Thyroid gland (tissue), 4 donors: ENCODE data around the gene PGM3.

ENCODE experiments used
- CTCF ChIP-seq, 6 experiments: fragments of 200-600 bp in 3 of 6; fragments of 450-650 bp in 3 of 6; sonication (generic) in 3 of 6; IDR thresholded peaks; one replicate each; pipeline ENCODE4 v1.5.1; 2016 to 2019; ENCODE audit warnings: antibody characterized with exemption in 6 of 6, mild to moderate bottlenecking in 2 of 6, inconsistent platforms in 1 of 6, moderate library complexity in 1 of 6
- POLR2A ChIP-seq, 2 donors: fragments of 450-650 bp; IDR thresholded peaks; one replicate each; pipeline ENCODE4 v1.6.1; 2017; ENCODE audit warnings: antibody characterized with exemption in 2 of 2, mild to moderate bottlenecking in 2 of 2, moderate library complexity in 1 of 2

- TF ChIP-seq POLR2A (IDR thresholded peaks at IDR 0.05) (no peak), CTCF (IDR thresholded peaks at IDR 0.05) (no peak)
Observed at GRCh38 chr6:83188501-83188900, 4.6 kb downstream of the PGM3 start.
